Esophagus mucosa (tissue), 1 donor: ENCODE results near the gene PRAMEF13. TPM values are rescaled to one million over a fixed set of nuclear protein-coding genes. Genes with fewer than 3 reads are reported as not detected.
"Not testable (repeated sequence)": the region's sequence is repeated elsewhere in the genome, so short reads cannot be mapped to it uniquely, and the experiment has no call there.

Source experiments
- ATAC-seq: fragments of 200-7000 bp; cut with Tn5 transposase; one replicate; pipeline ENCODE4 v1.9.1; 2020
- total RNA-seq: library from RNA; stranded (reverse); gene quantifications from one replicate; pipeline ENCODE4 v1.2.4, GENCODE V29; 2023
- donor health status: DM: yes; HTN: yes; CAD: no.

The PRAMEF13 gene
- total RNA-seq, 1 donor from 2014 or later, result not detected

DNA sequence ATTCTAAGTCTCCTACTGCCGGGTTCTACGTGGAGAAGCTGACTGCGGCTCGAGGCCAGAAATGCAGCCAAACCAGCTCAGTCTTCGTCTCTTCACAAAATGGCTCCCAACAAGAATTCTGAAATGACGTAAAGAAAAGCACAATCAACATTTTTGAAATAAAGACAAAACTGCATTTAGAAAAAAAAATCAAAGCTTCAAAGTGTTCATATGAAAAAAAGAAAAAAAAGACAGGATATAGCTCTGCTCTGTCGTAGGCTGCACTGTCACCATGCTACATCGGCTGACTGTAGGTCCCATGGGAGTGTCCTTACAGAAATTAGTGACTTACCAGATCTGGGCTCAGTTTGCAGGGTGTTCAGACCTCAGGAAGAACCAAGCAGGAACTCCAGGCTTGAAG, 35.7 kb downstream of the PRAMEF13 start, which contains the start of gene HNRNPCL4:
Gene HNRNPCL4 (minus strand): TSS at position 101 of the 400 bp plus-strand sequence. CDS start 164 bp downstream, outside the sequence.
- ATAC-seq, result not testable (repeated sequence)

DNA sequence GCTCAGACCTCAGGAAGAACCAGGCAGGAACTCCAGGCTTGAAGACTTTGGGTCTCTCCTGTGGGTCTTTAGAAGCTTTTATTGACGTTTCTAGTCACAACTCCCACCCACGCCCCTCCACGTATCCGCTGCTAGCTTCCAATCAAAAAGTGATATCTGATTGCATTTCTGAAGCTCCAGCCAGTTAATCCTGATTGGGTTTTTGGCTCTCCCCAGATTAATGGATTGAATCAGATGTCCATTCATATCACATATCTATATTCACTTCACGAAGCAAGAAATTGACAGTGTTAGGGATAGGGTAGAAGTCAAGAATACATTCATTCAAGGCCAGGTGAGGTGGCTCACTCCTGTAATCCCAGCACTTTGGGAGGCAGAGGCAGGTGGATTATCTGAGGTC, 45.3 kb downstream of the PRAMEF13 start, which contains the start of gene PRAMEF26:
Gene PRAMEF26 (minus strand): TSS at position 101 of the 400 bp plus-strand sequence. CDS start 2,914 bp downstream, outside the sequence.
- not testable (repeated sequence) for ATAC-seq

Other genes with a start within 250 kb of the PRAMEF13 start
- gene PRAMEF27, start 144.8 kb downstream of the PRAMEF13 start, total RNA-seq, result not detected
- not detected for gene HNRNPCL3, start 140.6 kb downstream of the PRAMEF13 start, total RNA-seq
- gene PRAMEF25, start 130.6 kb downstream of the PRAMEF13 start, total RNA-seq, result not detected
- not detected for gene HNRNPCL2, start 84.6 kb downstream of the PRAMEF13 start, total RNA-seq
- not detected for gene PRAMEF26, start 45.4 kb downstream of the PRAMEF13 start, total RNA-seq
- not detected for gene HNRNPCL4, start 35.8 kb downstream of the PRAMEF13 start, total RNA-seq
- gene PRAMEF9, start 29.6 kb downstream of the PRAMEF13 start, total RNA-seq, result not detected
- not detected for gene PRAMEF18, start 24.7 kb upstream of the PRAMEF13 start, total RNA-seq
- not detected for gene PRAMEF5, start 52.8 kb upstream of the PRAMEF13 start, total RNA-seq
- gene PRAMEF8, start 83.7 kb upstream of the PRAMEF13 start, total RNA-seq, result not detected
- not detected for gene PRAMEF33, start 102.1 kb upstream of the PRAMEF13 start, total RNA-seq
- gene PRAMEF15, start 114.2 kb upstream of the PRAMEF13 start, total RNA-seq, result not detected
- gene PRAMEF14, start 145.7 kb upstream of the PRAMEF13 start, total RNA-seq, result not detected
- gene PRAMEF19, start 170.5 kb upstream of the PRAMEF13 start, total RNA-seq, result not detected
- not detected for gene PRAMEF17, start 188.2 kb upstream of the PRAMEF13 start, total RNA-seq
- not detected for gene PRAMEF20, start 209.0 kb upstream of the PRAMEF13 start, total RNA-seq